Activated naive CD8-positive, alpha-beta T cell treated with anti-CD3 and anti-CD28 coated beads for 36 hours (primary cell): ENCODE data around the gene SPSB1. TPM values are rescaled to one million over a fixed set of nuclear protein-coding genes. Genes with fewer than 3 reads are reported as not detected.

Source experiments
- DNase-seq: peaks from one replicate; pipeline ENCODE4 v3.0.0; 2021
- H3K27ac Mint-ChIP-seq: one replicate; pipeline ENCODE4 v1.8.0; 2022; ENCODE audit warnings: mild to moderate bottlenecking, moderate library complexity, mixed read lengths
- H3K27me3 Mint-ChIP-seq: one replicate; pipeline ENCODE4 v1.8.0; 2022; ENCODE audit warnings: mild to moderate bottlenecking, mixed read lengths
- H3K36me3 Mint-ChIP-seq: one replicate; pipeline ENCODE4 v1.8.0; 2021; ENCODE audit warnings: mild to moderate bottlenecking, mixed read lengths
- H3K4me1 Mint-ChIP-seq: one replicate; pipeline ENCODE4 v1.8.0; 2021; ENCODE audit warnings: mixed read lengths
- H3K4me3 Mint-ChIP-seq: one replicate; pipeline ENCODE4 v1.8.0; 2022; ENCODE audit warnings: mild to moderate bottlenecking, moderate library complexity, mixed read lengths
- H3K9me3 Mint-ChIP-seq: one replicate; pipeline ENCODE4 v1.8.0; 2022; ENCODE audit warnings: mixed read lengths
- total RNA-seq, 2 experiments: library from RNA; stranded (reverse); gene quantifications; one replicate each; pipeline ENCODE4 v1.2.3, GENCODE V29; 2021

SPSB1 gene
- total RNA-seq, 2 experiments from 2014 or later = 0.36 to 0.37 TPM

GRCh38 chr1:9322661-9323244, 30.1 kb downstream of the SPSB1 start:
- Mint-ChIP-seq H3K27ac (no peak overlapping the region), H3K4me3 (no peak overlapping the region), H3K9me3 (no peaks in the 10 kb centered on the region), H3K27me3 (no peaks in the 10 kb centered on the region), H3K36me3 (no peaks in the 10 kb centered on the region), H3K4me1 (peaks cover 6% of the 10 kb centered on the region)
- no peak for DNase-seq

- no peaks in the 10 kb centered on the region for H3K36me3 Mint-ChIP-seq
- H3K4me3 Mint-ChIP-seq = no peak overlapping the region
- no peak overlapping the region for H3K27ac Mint-ChIP-seq
- no peaks in the 10 kb centered on the region for H3K4me1 Mint-ChIP-seq
- H3K27me3 Mint-ChIP-seq = no peaks in the 10 kb centered on the region
- no peaks in the 10 kb centered on the region for H3K9me3 Mint-ChIP-seq
- no peak for DNase-seq
These were observed 31.8 kb downstream of the SPSB1 start for GRCh38 chr1:9324246-9325096.

DNA sequence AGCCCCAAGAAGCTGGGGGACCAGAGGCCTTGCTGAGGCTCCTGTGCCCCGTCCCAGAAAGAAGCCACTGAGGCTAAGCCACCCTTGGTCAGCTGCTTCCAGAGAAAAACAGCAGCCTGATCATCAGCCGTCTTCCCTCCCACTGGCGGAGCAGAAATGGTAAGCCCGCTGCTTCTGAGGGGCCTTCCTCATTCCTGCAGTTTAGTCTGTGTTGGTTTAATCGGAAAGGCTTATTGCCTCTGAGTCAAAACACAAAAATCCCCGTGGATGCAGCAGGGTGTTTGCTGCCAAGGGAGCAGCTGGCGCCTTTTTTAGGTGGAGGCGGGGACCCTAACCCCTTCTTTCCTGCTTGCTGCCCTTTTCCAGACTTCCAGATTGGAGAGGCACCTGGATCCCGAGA, 33.9 kb downstream of the SPSB1 start:
- DNase-seq = no peak
- Mint-ChIP-seq H3K4me3 (no peak overlapping the region), H3K4me1 (no peaks in the 10 kb centered on the region), H3K36me3 (no peaks in the 10 kb centered on the region), H3K27ac (no peak overlapping the region), H3K27me3 (no peaks in the 10 kb centered on the region), H3K9me3 (no peaks in the 10 kb centered on the region)

DNA sequence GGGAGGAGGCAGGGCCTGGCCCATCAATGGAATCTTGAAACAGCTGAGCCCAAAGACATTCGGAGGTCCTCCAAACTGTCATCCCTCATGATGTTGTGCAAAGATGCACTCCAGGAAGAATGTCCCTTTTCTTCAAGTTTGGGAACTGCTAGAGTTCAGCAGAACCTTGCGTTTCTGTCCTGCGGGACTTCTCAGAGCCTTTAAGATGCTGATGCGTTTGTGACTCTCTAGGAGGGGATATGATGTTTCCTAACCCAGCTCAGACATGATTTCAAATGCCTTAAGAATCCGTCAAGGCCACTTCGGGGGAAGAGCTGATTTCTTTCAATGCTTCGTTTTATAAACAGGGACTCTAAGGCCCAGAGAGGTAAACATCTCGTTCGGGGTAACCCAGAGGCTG, 35.5 kb downstream of the SPSB1 start:
- Mint-ChIP-seq H3K27me3 (no peaks in the 10 kb centered on the region), H3K27ac (no peak overlapping the region), H3K4me3 (no peak overlapping the region), H3K9me3 (no peaks in the 10 kb centered on the region), H3K4me1 (peaks cover 5% of the 10 kb centered on the region), H3K36me3 (no peaks in the 10 kb centered on the region)
- no peak for DNase-seq

DNA sequence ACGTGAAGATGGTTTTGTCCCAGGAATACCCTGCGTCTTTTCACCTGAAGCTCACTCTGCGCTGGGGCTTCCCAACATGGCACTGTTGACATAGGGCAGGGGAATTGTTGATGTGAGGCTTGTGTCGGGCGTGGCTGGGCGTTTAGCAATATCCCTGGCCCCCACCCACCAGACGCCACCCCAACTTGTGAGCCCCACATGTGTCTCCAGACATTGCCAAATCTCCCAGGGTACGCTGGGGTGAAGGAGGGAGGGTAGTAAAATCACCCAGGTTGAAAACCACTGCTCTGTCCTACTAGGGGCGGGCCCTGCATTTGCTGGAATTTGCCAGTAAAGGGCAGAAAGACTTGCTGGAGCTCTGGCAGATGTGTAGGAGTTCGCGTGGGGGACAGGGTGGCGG, 36.0 kb downstream of the SPSB1 start:
- DNase-seq = no peak

GRCh38 chr1:9331016-9331415, 38.3 kb downstream of the SPSB1 start:
- Mint-ChIP-seq H3K27ac (no peak overlapping the region), H3K4me1 (peaks cover 5% of the 10 kb centered on the region), H3K9me3 (no peaks in the 10 kb centered on the region), H3K36me3 (no peaks in the 10 kb centered on the region), H3K4me3 (no peak overlapping the region), H3K27me3 (no peaks in the 10 kb centered on the region)
- DNase-seq = no peak

More for the DNA sequence above, 36.0 kb downstream of the SPSB1 start:
- Mint-ChIP-seq H3K4me3 (no peak overlapping the region), H3K9me3 (no peaks in the 10 kb centered on the region), H3K27me3 (no peaks in the 10 kb centered on the region), H3K4me1 (peaks cover 5% of the 10 kb centered on the region), H3K27ac (no peak overlapping the region), H3K36me3 (no peaks in the 10 kb centered on the region)

DNA sequence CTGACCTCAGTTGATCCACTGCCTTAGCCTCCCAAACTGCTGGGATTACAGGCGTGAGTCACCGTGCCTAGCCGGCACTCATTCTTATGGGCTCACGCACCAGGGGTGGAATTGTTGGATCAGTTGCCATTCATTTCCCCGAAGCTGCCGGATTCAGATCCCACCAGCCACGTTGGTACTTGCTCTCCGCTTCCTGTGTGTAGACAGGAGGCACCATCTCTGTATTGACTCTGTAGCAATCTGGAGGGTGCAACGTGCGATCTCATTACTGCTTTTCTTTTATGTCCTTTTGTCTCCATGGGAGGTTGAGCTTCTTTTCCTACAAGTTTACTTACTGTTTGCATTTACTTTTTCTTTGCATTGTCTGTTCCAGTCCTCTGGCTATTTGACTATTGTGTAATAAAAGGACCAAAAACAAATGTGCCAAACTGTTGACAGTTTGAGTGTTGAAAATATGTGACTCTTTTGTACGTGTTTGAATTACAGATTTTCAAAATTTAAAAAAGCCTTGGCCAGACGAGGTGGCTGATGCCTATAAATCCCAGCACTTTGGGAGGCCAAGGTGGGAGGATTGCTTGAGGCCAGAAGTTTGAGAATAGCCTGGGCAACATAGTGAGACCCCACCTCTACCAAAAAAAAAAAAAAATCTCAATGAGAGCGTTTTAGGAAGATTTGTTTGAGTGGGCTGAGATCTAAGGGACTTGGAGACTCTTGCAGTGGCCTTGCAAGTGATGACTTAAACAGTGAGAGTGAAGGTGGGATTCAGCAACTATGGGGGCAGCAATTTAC, 39.1 kb downstream of the SPSB1 start:
- H3K27me3 Mint-ChIP-seq = no peaks in the 10 kb centered on the region
- H3K4me3 Mint-ChIP-seq = no peak overlapping the region
- H3K36me3 Mint-ChIP-seq = no peaks in the 10 kb centered on the region
- no peaks in the 10 kb centered on the region for H3K9me3 Mint-ChIP-seq
- no peak for DNase-seq
- no peak overlapping the region for H3K27ac Mint-ChIP-seq
- H3K4me1 Mint-ChIP-seq = peaks cover 5% of the 10 kb centered on the region

- peaks cover 5% of the 10 kb centered on the region for H3K4me1 Mint-ChIP-seq
- no peak overlapping the region for H3K27ac Mint-ChIP-seq
- H3K36me3 Mint-ChIP-seq = no peaks in the 10 kb centered on the region
- no peak for DNase-seq
- no peaks in the 10 kb centered on the region for H3K9me3 Mint-ChIP-seq
- H3K4me3 Mint-ChIP-seq = no peak overlapping the region
- no peaks in the 10 kb centered on the region for H3K27me3 Mint-ChIP-seq
These were observed 39.9 kb downstream of the SPSB1 start for GRCh38 chr1:9332513-9333143.

DNA sequence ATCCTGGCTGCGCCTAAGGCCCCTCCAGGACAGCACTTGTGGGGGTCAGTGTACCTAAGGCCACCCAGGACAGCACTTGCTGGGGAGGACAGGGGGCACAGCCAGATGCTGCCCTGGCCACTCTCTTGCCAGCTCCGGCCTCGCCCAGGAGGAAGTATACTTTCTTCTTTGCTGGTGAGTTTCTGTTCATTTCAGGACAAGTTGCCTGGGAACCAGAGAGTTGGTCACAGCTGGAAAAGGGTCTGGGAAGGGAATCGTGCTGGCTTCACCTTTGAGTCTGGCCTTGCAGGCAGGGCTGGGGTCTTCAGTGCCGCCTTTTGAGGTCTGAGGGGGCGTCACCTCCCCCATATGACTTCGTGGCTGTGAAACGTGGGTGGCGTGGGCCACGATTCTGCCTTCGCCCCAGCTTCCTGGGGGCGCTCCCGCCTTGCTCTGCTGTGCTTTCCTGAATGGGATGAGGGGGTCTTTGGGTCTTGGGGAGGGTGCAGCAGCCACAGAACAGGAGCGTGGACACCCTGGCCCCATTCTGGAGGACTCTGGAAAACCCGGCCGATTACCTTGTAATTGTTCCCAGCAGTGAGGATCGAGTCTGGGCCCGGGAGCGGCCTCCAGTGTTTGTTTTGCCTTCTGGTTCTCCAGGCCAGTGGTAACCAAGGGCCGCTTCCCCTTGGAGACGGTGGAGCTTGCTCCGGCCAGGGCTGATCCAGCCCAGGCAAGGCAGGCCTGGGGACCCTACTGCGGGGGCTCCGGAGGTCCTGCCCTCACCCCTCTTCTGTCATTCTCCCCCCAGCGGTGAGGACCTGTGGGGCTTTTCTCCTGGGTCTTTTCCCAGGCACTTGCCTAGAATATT, 45.9 kb downstream of the SPSB1 start:
- Mint-ChIP-seq H3K27ac (no peak overlapping the region), H3K36me3 (no peaks in the 10 kb centered on the region), H3K9me3 (no peaks in the 10 kb centered on the region), H3K4me1 (no peaks in the 10 kb centered on the region), H3K4me3 (no peak overlapping the region), H3K27me3 (no peaks in the 10 kb centered on the region)
- no peak for DNase-seq

DNA sequence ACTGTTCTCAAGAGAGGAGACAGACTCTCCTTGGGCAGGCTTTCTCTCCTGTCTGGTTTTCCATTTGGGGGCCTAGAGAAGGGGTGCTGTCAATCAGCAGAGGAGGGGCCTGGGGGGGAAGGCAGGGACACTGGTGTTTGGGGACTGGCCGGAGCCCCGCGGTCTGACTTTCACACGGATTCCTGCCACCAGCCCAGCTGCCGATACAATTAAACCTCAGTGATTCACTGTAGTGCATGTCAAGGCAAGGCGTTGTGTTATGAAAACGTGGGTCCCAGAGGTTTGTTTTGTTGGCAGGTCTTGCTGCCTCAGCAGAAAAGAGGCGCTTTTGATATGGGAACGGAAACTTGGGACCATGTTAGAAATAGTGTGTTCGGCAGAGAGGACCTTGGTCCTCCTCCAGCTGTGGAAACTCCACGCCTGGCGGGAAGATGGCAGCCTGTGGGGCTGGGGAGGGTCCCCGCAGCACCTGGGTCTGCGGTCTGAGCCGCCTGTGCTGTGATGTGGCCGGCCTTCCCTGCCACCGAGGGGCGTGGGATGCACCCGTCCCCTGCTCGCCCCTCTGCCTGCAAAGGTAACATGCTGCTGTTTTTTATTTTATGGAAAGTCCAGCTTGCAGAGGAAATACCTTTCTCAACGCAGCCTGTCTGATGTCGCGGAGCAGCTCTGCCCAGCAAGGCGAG, 47.6 kb downstream of the SPSB1 start:
- Mint-ChIP-seq H3K4me1 (no peaks in the 10 kb centered on the region), H3K4me3 (no peak overlapping the region), H3K27me3 (no peaks in the 10 kb centered on the region), H3K9me3 (no peaks in the 10 kb centered on the region), H3K36me3 (no peaks in the 10 kb centered on the region), H3K27ac (no peak overlapping the region)
- DNase-seq = no peak

DNA sequence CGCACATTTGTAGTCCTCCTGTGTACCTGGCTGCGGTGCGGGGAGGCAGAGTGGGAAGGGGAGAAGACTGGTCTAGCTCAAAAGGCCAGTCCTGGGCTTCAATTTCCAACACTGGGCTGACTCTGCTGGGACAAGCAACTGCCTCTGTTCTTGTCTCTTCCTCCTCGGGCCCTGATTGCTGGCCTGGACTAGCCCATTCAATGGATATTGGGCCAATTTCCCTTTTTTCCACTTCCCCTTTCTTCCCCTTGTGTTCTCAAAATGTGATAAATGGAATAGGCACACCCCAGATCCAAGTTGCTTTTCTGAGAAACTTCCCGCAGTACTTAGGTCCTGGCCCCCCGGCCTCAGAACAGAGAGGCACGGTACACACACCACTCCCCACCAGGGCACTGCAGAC, 48.2 kb downstream of the SPSB1 start:
- Mint-ChIP-seq H3K27ac (no peak overlapping the region), H3K27me3 (no peaks in the 10 kb centered on the region), H3K36me3 (no peaks in the 10 kb centered on the region), H3K4me1 (no peaks in the 10 kb centered on the region), H3K4me3 (no peak overlapping the region), H3K9me3 (no peaks in the 10 kb centered on the region)
- DNase-seq = no peak

- Mint-ChIP-seq H3K4me3 (no peak overlapping the region), H3K9me3 (no peaks in the 10 kb centered on the region), H3K36me3 (no peaks in the 10 kb centered on the region), H3K27me3 (no peaks in the 10 kb centered on the region), H3K27ac (no peak overlapping the region), H3K4me1 (no peaks in the 10 kb centered on the region)
- DNase-seq = no peak
These were observed 48.7 kb downstream of the SPSB1 start for GRCh38 chr1:9341301-9341845.

DNA sequence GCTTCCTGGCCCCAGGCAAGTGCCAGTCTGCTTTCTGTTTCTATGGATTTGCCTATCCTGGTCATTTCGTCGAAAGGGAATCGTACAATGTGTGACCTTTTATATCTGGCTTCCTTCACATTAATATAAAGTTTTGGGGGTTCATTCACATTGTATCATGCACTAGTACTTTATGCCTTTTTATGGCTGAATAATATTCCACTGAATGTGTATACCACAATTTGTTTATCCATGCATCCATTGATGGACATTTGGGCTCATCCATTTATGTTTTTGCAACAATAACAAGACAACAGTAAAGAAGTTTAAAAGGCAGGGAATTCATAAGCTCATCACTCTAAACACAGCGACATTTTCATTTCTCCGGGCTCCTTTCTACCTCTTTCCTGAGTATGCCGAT, 50.6 kb downstream of the SPSB1 start:
- Mint-ChIP-seq H3K27ac (no peak overlapping the region), H3K36me3 (no peaks in the 10 kb centered on the region), H3K4me3 (no peak overlapping the region)

More for the DNA sequence above, 50.6 kb downstream of the SPSB1 start:
- no peaks in the 10 kb centered on the region for H3K27me3 Mint-ChIP-seq
- DNase-seq = no peak
- H3K9me3 Mint-ChIP-seq = no peaks in the 10 kb centered on the region
- H3K4me1 Mint-ChIP-seq = no peaks in the 10 kb centered on the region
